ENCODE results near the gene STK32C.
"Not testable (repeated sequence)": the region's sequence is repeated elsewhere in the genome, so short reads cannot be mapped to it uniquely, and the experiment has no call there.

STK32C gene

GRCh38 chr10:132271458-132272230 lies 36.1 kb downstream of the STK32C start:
- no peak for TF ChIP-seq CTCF (conservative IDR thresholded peaks at IDR 0.05; ENCODE audit: control insufficient read depth, insufficient read depth, low read depth, low read length)
- DNase-seq (ENCODE audit: low read depth), result no peak
- H3K4me3 ChIP-seq (ENCODE audit: control insufficient read depth, low read depth, low read length), result no peak overlapping the region

GRCh38 chr10:132270721-132271457 lies 36.9 kb downstream of the STK32C start:
- H3K4me3 ChIP-seq (ENCODE audit: control insufficient read depth, low read depth, low read length), result no peak overlapping the region
- TF ChIP-seq CTCF (conservative IDR thresholded peaks at IDR 0.05; ENCODE audit: control insufficient read depth, insufficient read depth, low read depth, low read length), result no peak
- DNase-seq (ENCODE audit: low read depth), result no peak

- H3K4me3 ChIP-seq (ENCODE audit: control insufficient read depth, low read depth, low read length), result no peak overlapping the region
- DNase-seq (ENCODE audit: low read depth), result no peak
- TF ChIP-seq CTCF (conservative IDR thresholded peaks at IDR 0.05; ENCODE audit: control insufficient read depth, insufficient read depth, low read depth, low read length), result no peak
Measured at GRCh38 chr10:132270256-132270655, 37.5 kb downstream of the STK32C start.

- H3K4me3 ChIP-seq (ENCODE audit: control insufficient read depth, low read depth, low read length), result no peak overlapping the region
- no peak for DNase-seq (ENCODE audit: low read depth)
- TF ChIP-seq CTCF (conservative IDR thresholded peaks at IDR 0.05; ENCODE audit: control insufficient read depth, insufficient read depth, low read depth, low read length), result no peak
Measured at GRCh38 chr10:132269266-132270230, 38.2 kb downstream of the STK32C start.

GRCh38 chr10:132267916-132268315 lies 39.8 kb downstream of the STK32C start:
- not testable (repeated sequence) for DNase-seq (ENCODE audit: low read depth); H3K4me3 ChIP-seq (ENCODE audit: control insufficient read depth, low read depth, low read length)

GRCh38 chr10:132266594-132267161 lies 41.1 kb downstream of the STK32C start:
- TF ChIP-seq CTCF (conservative IDR thresholded peaks at IDR 0.05; ENCODE audit: control insufficient read depth, insufficient read depth, low read depth, low read length), result no peak
- no peak overlapping the region for H3K4me3 ChIP-seq (ENCODE audit: control insufficient read depth, low read depth, low read length)
- no peak for DNase-seq (ENCODE audit: low read depth)

Data from fibroblast of mammary gland (primary cell).